Panc1 (cell line): ENCODE measurements around the gene ZBTB25. TPM values are rescaled to one million over a fixed set of nuclear protein-coding genes. Genes with fewer than 3 reads are reported as not detected.

Experiments
- ATAC-seq: fragments of 200-7000 bp; cut with Tn5 transposase; 2 replicates; pipeline ENCODE4 v1.9.1; 2020; ENCODE audit warnings: mild to moderate bottlenecking, moderate library complexity
- BruUV-seq: library from RNA; stranded (reverse); fragments of 400-500 nt; replicated peaks from 2 replicates; lab custom pipeline; 2021; lab: Mats Ljungman, UMichigan
- CTCF ChIA-PET: fragments of 300-600 bp; sonication (Branson Sonifier 250); formaldehyde crosslinking; loops from one replicate; lab custom pipeline; 2022; ENCODE audit warnings: antibody characterized with exemption; lab: Charles Lee
- POLR2A ChIA-PET: fragments of 300-600 bp; sonication (Branson Sonifier 250); formaldehyde crosslinking; loops from one replicate; lab custom pipeline; 2022; ENCODE audit warnings: antibody characterized with exemption; lab: Charles Lee
- DNase-seq: peaks from one replicate; pipeline ENCODE4 v3.0.0-alpha.2; 2010; ENCODE audit warnings: low read depth, low spot score
- H3K27ac ChIP-seq: 2 replicates; pipeline ENCODE4 v1.5.1; 2011; ENCODE audit warnings: mild to moderate bottlenecking, low read length, inconsistent platforms
- H3K27me3 ChIP-seq: fragments of 200-500 bp; sonication (Bioruptor generic); 2 replicates; pipeline ENCODE4 v1.6.0; 2014; ENCODE audit warnings: low read length, inconsistent platforms; ENCODE audit not compliant: control insufficient read depth, insufficient read depth
- H3K36me3 ChIP-seq: fragments of 200-500 bp; sonication (Bioruptor generic); 2 replicates; pipeline ENCODE4 v1.5.1; 2014; ENCODE audit warnings: inconsistent platforms, mild to moderate bottlenecking, low read length, moderate library complexity; ENCODE audit not compliant: control insufficient read depth, insufficient read depth
- H3K4me1 ChIP-seq: 2 replicates; pipeline ENCODE4 v1.5.1; 2011; ENCODE audit warnings: inconsistent platforms, mild to moderate bottlenecking, low read length, moderate library complexity; ENCODE audit not compliant: control insufficient read depth, insufficient read depth
- H3K4me3 ChIP-seq, 2 experiments: 2 replicates each; pipeline ENCODE4 v1.5.1; 2011 to 2012; ENCODE audit warnings: low read depth in 2 of 2, low read length in 2 of 2, mild to moderate bottlenecking in 2 of 2, inconsistent platforms in 1 of 2, moderate library complexity in 1 of 2
- H3K9me3 ChIP-seq: fragments of 200-500 bp; sonication (Bioruptor generic); 2 replicates; pipeline ENCODE4 v1.5.1; 2014; ENCODE audit warnings: low read depth, mild to moderate bottlenecking, inconsistent platforms, low read length, moderate library complexity; ENCODE audit not compliant: control insufficient read depth, insufficient read depth
- CTCF ChIP-seq: fragments of 450-650 bp; IDR thresholded peaks from 2 replicates; pipeline ENCODE4 v1.5.1; 2017; ENCODE audit warnings: mild to moderate bottlenecking
- POLR2AphosphoS5 ChIP-seq: IDR thresholded peaks from 2 replicates; pipeline ENCODE4 v1.6.1; 2012; ENCODE audit warnings: mild to moderate bottlenecking, low read depth, low read length, moderate library complexity
- REST ChIP-seq, 2 experiments: IDR thresholded peaks; 2 replicates each; pipeline ENCODE4 v1.6.1; 2011 to 2012; ENCODE audit warnings: low read depth in 2 of 2, control low read depth in 1 of 2, low read length in 1 of 2, mild to moderate bottlenecking in 1 of 2, moderate library complexity in 1 of 2; ENCODE audit not compliant: insufficient read depth in 1 of 2
- SIN3A ChIP-seq: IDR thresholded peaks from 2 replicates; pipeline ENCODE4 v1.6.1; 2012; ENCODE audit warnings: low read depth, mild to moderate bottlenecking, low read length, moderate library complexity, borderline replicate concordance; ENCODE audit not compliant: insufficient read depth
- TCF7L2 ChIP-seq: IDR thresholded peaks from 2 replicates; pipeline ENCODE4 v1.6.1; 2011; ENCODE audit warnings: mild to moderate bottlenecking, low read depth, low read length, inconsistent platforms
- in situ Hi-C: cut with HindIII; loops from 2 replicates; pipeline ENCODE4 v1.10.0; 2016; ENCODE audit warnings: low sequenced_read_pairs, low pct_unique_long_range_greater_than_20kb
- intact Hi-C: fragments of 100-400 bp; cut with micrococcal nuclease; formaldehyde crosslinking; loops from one replicate; pipeline ENCODE4 v1.10.0; 2022; ENCODE audit not compliant: unreplicated experiment
- total RNA-seq: library from RNA; stranded (reverse); gene quantifications from one replicate; pipeline ENCODE4 v1.2.1, GENCODE V29; 2021; ENCODE audit not compliant: unreplicated experiment

The ZBTB25 gene
- total RNA-seq, 1 experiment from 2014 or later: 9.0 TPM

GRCh38 chr14:64474041-64474440 is 29.6 kb downstream of the ZBTB25 start:
- DNase-seq (no peak), ATAC-seq (no peak)
- CTCF ChIA-PET: no interaction called here
- H3K27me3 ChIP-seq: no peaks in the 10 kb centered on the region
- no peaks in the 10 kb centered on the region for H3K4me1 ChIP-seq
- TF ChIP-seq TCF7L2: no peak
- no peak for TF ChIP-seq SIN3A
- no peak for TF ChIP-seq REST (IDR thresholded peaks at IDR 0.05; ENCODE audit: insufficient read depth in 1 of 2, low read depth in 2 of 2, low read length in 1 of 2)
- no peak for TF ChIP-seq POLR2AphosphoS5
- no peak for TF ChIP-seq CTCF
- POLR2A ChIA-PET: no interaction called here
- in situ Hi-C loops (no loop called here), intact Hi-C loops (loop anchor here (10.0 kb wide), 1 partner anchor 129 kb away; no protein-coding TSS in a partner anchor)
- H3K36me3 ChIP-seq: no peaks in the 10 kb centered on the region
- no TSS peak for BruUV-seq
- no peaks in the 10 kb centered on the region for H3K9me3 ChIP-seq
- no peak overlapping the region for H3K4me3 ChIP-seq
- no peak overlapping the region for H3K27ac ChIP-seq

- ATAC-seq (no peak), DNase-seq (no peak)
- no peaks in the 10 kb centered on the region for H3K36me3 ChIP-seq
- intact Hi-C loops (no loop called here), in situ Hi-C loops (no loop called here)
- H3K27me3 ChIP-seq: no peaks in the 10 kb centered on the region
- BruUV-seq: no TSS peak
- H3K4me3 ChIP-seq: no peak overlapping the region
- no peaks in the 10 kb centered on the region for H3K9me3 ChIP-seq
- H3K4me1 ChIP-seq: peaks cover 2% of the 10 kb centered on the region; the same call in 1 of the 2 replicates
- no peak for TF ChIP-seq SIN3A
- no peak for TF ChIP-seq TCF7L2
- TF ChIP-seq REST (IDR thresholded peaks at IDR 0.05; ENCODE audit: insufficient read depth in 1 of 2, low read depth in 2 of 2, low read length in 1 of 2): no peak
- no peak for TF ChIP-seq POLR2AphosphoS5
- TF ChIP-seq CTCF: no peak
- no peak overlapping the region for H3K27ac ChIP-seq
- ChIA-PET CTCF (no interaction called here), POLR2A (no interaction called here)
Observed at GRCh38 chr14:64468451-64468850, 35.2 kb downstream of the ZBTB25 start.
